ENCODE results near the gene NR2F1-AS1.

NR2F1-AS1 gene

GRCh38 chr5:93580927-93581445 lies at the start of gene NR2F1-AS1:
NR2F1-AS1 (minus strand) TSS chr5:93581219.
- DNase-seq (ENCODE audit: low read depth in 2 of 2): no peak

- no peak for DNase-seq (ENCODE audit: low read depth in 2 of 2)
Measured at GRCh38 chr5:93626801-93627200, 45.8 kb upstream of the NR2F1-AS1 start.

GRCh38 chr5:93623153-93623552 lies 42.1 kb upstream of the NR2F1-AS1 start:
- DNase-seq (ENCODE audit: low read depth in 2 of 2): no peak

DNA sequence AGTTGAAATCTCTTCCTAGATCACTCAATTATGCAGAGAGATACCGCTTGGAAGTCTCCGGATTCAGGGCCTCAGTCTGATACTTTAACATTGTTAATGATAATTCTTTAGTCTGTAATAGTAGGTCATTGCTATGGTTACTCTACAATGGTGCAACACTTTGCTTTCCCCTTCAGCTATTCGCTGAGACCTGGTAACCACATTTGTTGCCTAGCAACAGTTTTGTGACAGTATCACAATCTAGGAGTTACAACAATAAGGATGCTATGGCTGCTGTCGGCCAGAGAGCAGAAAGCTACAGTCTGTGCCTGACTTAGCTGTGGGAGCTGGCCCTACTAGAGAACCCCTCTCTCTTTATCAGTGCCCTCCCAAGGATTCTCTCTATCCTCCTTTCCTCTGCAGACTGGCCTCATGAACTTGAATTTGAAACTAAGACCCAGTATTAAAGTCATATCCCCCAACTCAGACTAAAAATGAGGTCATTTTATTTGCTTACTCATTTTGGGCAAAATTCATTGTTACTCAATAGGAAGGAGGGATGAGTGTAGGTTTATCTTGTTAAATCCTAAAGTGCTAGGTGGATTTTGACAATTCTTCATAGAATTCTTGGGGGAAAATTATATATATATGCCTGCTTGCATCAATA lies 41.3 kb upstream of the NR2F1-AS1 start:
- no peak for DNase-seq (ENCODE audit: low read depth in 2 of 2)

GRCh38 chr5:93621327-93621798 lies 40.3 kb upstream of the NR2F1-AS1 start:
- DNase-seq (ENCODE audit: low read depth in 2 of 2): no peak

DNA sequence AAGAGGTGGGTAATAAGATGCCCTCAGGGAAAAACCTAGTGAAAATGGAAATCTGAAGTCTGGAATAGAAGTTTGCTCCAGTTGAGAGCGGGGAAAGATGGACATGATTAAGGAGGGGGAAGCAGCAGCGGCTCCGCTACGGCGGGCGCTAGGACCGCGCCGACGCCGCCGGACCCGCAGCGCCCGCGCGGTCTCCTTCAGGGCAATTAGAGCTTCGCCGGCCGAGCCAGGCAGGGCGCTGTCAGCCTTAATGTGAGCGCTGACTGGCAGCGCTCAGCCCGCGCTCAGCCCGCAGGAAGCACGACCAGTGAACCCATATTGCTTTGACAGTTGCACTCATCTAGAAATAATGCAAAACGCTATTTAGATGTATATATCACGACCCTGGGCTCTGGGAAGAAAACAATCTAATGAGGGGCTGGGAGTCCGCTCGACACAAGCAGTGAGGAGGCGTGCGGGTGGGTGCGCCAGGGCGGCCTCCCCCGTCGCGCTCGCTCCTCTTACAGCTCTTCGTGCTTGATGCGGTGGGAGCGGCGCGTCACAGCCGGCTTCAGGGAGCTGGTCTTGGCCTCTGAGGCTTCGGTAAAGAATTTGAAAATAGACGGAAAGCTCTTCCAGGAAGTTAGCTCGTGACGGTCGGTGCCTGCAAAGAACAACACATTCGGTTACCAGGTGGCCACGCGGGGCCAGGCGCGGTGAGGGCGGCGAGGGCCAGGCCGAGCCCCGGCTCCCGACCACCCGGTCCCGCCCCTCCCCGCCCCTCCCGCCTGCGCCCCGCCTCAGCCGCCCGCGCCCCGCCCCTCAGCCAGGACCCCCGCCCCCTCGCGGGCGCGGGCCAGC lies 39.7 kb upstream of the NR2F1-AS1 start:
- DNase-seq (ENCODE audit: low read depth in 2 of 2): no peak

DNA sequence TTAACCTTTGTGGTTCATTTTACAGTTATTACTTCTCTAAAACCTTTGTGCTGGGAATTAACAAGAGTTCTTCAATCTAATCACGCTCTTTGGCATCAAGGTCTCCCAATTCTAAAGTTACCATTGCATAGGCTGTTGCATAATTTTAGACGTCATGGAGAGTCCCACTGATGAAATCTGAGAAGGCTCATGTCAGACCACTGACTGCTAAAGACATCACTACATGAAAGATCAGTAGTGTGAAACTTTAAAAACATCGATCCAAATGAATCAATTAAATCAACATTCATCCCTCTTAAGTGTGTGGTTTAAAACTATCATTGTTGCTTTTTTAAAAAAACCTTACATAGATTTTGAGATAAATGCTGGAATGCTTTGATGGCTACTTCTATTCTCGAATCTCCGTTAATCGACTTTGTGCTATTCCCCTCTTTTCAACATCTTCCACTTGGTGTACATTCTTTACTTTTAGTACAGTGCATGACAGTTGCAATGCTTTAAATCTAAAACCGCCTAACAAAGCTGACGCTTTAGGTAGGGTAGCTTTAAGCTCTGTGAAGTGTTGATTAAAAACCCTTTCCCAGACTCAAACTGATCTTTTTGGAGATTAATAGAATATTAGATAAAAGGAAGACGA lies 35.6 kb upstream of the NR2F1-AS1 start:
- DNase-seq (ENCODE audit: low read depth in 2 of 2): no peak

GRCh38 chr5:93612855-93613243 lies 31.8 kb upstream of the NR2F1-AS1 start:
- DNase-seq (ENCODE audit: low read depth in 2 of 2): no peak

GRCh38 chr5:93611976-93612854 lies 31.2 kb upstream of the NR2F1-AS1 start:
- no peak for DNase-seq (ENCODE audit: low read depth in 2 of 2)

DNA sequence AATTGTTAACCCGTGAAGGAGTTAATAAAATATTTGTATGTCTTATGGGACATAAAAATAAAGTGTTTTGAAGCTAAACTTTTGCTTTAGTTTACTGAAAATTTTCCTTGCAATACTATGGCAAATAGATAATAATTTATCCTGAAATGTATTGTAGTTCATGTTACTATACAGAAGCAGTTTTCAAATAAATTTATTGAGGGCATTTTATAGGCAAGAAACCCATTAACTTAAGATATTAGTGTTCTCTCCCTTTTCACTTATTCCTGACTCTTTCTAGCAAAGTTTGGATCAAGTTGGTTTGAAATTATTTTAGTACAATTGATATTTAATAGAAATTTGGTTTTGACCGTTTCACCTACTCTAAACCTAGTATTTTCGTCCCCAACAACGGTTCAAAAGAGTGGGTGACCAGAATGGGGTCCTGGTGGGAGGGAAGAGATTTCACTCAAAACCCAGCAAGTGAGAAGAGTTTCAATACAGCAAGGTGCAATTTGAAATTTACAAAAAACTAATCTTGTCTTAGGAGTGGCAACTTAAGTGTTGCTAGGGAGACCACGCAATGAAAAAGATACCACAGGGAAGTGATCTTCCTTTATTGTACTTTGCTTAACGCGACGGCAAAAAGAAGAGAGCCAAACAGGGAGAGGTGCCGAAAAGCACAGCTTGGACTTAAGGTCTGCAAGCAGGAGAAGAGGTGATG lies 30.4 kb upstream of the NR2F1-AS1 start:
- no peak for DNase-seq (ENCODE audit: low read depth in 2 of 2)

DNA sequence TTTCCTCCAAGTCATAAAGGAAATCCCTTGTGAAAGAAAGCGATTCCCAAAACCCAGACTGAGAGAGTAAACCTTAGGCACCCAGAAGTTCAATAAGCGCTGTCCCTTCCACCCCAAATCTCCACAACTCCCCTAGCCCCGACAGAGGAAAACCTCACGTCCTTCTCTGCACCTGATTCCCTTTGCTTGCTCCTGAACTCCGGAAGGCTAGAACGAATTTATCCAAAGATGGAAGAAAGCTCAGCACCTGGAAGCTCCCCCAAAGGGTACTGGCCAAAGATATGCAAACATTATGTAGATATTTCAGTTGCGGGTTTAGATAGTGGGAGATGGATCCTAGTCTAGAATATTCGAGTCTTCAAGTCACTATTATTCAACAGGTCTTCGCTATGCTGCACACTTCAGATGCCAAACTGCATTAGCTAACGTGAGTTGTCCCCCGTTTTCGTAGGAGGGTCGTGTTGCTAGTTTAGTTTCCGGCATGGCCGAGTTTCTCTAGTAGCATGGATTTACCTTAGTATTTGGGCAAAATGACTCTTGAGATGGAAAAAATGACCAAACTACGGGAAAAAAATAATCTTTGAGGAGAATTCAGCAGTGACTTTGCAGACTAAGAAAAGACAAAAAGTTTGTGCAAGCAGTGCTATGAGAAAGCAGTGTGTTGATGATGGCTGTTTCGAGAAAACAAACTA lies 29.7 kb upstream of the NR2F1-AS1 start:
- DNase-seq (ENCODE audit: low read depth in 2 of 2): no peak

DNA sequence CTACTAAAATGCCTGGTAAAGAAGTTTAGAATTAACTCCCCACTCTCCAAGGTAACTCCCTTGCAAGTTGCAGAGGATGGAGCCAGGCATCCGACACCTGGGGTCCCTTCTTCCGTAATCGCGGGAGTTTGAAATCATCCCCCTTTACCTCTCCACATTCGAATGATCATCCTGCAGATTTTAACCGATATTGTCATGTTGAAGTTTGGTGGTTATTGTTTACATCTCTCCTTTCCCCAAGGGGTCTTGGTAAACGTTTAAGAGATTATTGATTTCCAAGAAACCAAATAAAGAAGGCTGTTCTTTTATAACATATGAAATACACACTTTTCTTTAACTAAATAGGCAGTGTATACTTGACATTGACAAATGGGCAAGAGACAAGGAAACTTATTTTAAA lies 28.7 kb upstream of the NR2F1-AS1 start:
- no peak for DNase-seq (ENCODE audit: low read depth in 2 of 2)

DNA sequence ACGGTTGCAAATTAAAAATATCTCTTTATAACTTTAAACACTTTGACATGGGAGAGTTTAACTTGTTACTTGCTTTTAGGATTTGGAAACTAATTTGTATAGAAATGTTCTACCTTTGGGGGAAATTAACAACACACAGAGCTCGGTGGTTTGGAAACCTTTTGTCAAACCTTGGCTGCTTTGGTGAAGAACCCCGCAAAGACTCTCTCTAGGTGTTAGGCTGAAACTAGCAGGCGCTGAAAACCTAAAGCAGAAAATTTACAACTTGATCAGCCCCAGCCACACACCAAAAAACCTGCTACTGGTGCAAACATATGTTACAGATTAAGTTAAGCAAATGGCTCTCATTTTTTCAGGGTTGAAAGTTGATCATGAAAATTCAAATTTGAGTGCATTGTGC lies 27.8 kb upstream of the NR2F1-AS1 start:
- no peak for DNase-seq (ENCODE audit: low read depth in 2 of 2)

GRCh38 chr5:93607367-93608258 lies 26.6 kb upstream of the NR2F1-AS1 start:
- DNase-seq (ENCODE audit: low read depth in 2 of 2): no peak

- DNase-seq (ENCODE audit: low read depth in 2 of 2): no peak
Measured at GRCh38 chr5:93606382-93606752, 25.3 kb upstream of the NR2F1-AS1 start.

DNA sequence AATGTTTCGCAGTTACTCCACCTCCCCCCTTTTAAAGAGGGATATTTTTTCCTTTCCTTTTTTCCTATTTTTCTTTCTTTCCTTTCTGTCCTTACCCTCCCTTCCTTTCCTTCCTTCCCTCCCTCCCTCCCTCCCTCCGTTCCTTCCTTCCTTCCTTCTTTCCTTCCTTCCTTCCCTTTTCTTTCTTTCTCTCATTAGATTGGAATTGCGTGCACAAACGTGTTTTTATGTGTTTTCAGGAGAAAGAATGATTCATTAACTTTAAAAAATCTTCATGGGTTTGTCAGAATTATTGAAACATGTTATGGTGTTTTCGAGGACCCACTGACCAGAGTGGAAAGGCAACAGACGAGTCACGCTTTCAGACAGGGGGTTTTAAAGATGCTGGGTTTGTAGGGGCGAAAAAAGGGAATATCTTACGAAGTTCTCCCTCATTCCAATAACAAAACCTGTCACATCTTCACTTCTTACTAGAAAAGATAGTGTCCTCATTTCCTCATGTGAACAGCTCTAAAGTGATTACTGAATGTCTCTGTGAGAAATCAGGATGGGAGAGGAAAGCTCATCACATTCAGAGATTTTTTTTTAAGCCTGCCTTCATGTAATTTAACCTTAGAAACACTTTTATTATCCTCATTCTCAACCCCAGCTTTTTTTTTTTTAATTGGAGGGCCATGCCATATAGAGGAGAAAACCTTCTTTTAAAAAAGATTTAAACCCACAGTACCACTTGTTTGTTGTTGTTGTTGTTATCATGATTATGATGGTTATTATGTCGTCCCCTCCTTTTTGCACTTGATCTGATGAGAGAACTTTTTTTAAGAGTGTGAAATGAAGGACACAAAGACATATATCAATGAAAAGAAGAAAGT lies 23.9 kb upstream of the NR2F1-AS1 start:
- no peak for DNase-seq (ENCODE audit: low read depth in 2 of 2)

- DNase-seq (ENCODE audit: low read depth in 2 of 2): no peak
Measured at GRCh38 chr5:93603793-93604643, 23.0 kb upstream of the NR2F1-AS1 start.
